KMS-11 (cell line): Measurements from ENCODE around the gene FAM209B.

ENCODE experiments used
- H2AFZ ChIP-seq: fragments of 200-600 bp; sonication (generic); 2 replicates; pipeline ENCODE4 v1.6.1; 2016; ENCODE audit warnings: antibody characterized with exemption, mixed run types, low read depth
- H3K27ac ChIP-seq: fragments of 200-600 bp; sonication (generic); 2 replicates; pipeline ENCODE4 v1.6.1; 2016; ENCODE audit warnings: mild to moderate bottlenecking, mixed run types
- H3K27me3 ChIP-seq: fragments of 200-600 bp; sonication (generic); 2 replicates; pipeline ENCODE4 v1.6.1; 2017; ENCODE audit warnings: mild to moderate bottlenecking, low read depth, mixed run types, moderate library complexity; ENCODE audit not compliant: insufficient read depth
- H3K36me3 ChIP-seq: fragments of 200-600 bp; sonication (generic); 2 replicates; pipeline ENCODE4 v1.6.1; 2017; ENCODE audit warnings: mild to moderate bottlenecking, mixed run types; ENCODE audit not compliant: insufficient read depth
- H3K4me1 ChIP-seq: fragments of 200-600 bp; sonication (generic); 2 replicates; pipeline ENCODE4 v1.6.1; 2016; ENCODE audit warnings: mild to moderate bottlenecking, low read depth, mixed run types; ENCODE audit not compliant: poor library complexity, severe bottlenecking
- H3K4me2 ChIP-seq: fragments of 200-600 bp; sonication (generic); 2 replicates; pipeline ENCODE4 v1.7.0; 2016; ENCODE audit warnings: mild to moderate bottlenecking, mixed run types
- H3K4me3 ChIP-seq: fragments of 200-600 bp; sonication (generic); IDR thresholded peaks from 2 replicates; pipeline ENCODE4 v1.6.1; 2017; ENCODE audit warnings: low read depth, low read length, mixed read lengths; ENCODE audit not compliant: insufficient read depth
- H3K79me2 ChIP-seq: fragments of 200-600 bp; sonication (generic); 2 replicates; pipeline ENCODE4 v1.6.1; 2016; ENCODE audit warnings: low read depth, mixed run types; ENCODE audit not compliant: insufficient read depth
- H3K9ac ChIP-seq: fragments of 200-600 bp; sonication (generic); 2 replicates; pipeline ENCODE4 v1.6.1; 2016; ENCODE audit warnings: mild to moderate bottlenecking, mixed run types
- H4K20me1 ChIP-seq: fragments of 200-600 bp; sonication (generic); 2 replicates; pipeline ENCODE4 v1.6.1; 2016; ENCODE audit warnings: mild to moderate bottlenecking, mixed run types; ENCODE audit not compliant: insufficient read depth
- CTCF ChIP-seq: fragments of 200-600 bp; sonication (generic); conservative IDR thresholded peaks from 2 replicates; pipeline ENCODE4 v1.6.1; 2017; ENCODE audit warnings: low read depth, mild to moderate bottlenecking, antibody characterized with exemption, low read length, moderate library complexity, mixed read lengths

FAM209B gene

GRCh38 chr20:56575961-56576360, 42.9 kb downstream of the FAM209B start:
- no peak overlapping the region for H2AFZ ChIP-seq
- peaks cover 54% of the 10 kb centered on the region for H3K4me1 ChIP-seq
- no peak overlapping the region for H3K4me2 ChIP-seq
- no peak overlapping the region for H3K9ac ChIP-seq
- H3K27ac ChIP-seq, result no peak overlapping the region
- H3K36me3 ChIP-seq, result no peaks in the 10 kb centered on the region
- no peak for TF ChIP-seq CTCF
- no peaks in the 10 kb centered on the region for H3K27me3 ChIP-seq
- H3K4me3 ChIP-seq, result no peak overlapping the region
- no peaks in the 10 kb centered on the region for H3K79me2 ChIP-seq
- H4K20me1 ChIP-seq, result no peaks in the 10 kb centered on the region

- TF ChIP-seq CTCF, result no peak
- peak overlapping the region; percentile 19; the same call in 1 of the 2 replicates for H2AFZ ChIP-seq
- no peaks in the 10 kb centered on the region for H3K79me2 ChIP-seq
- H3K4me2 ChIP-seq, result peak overlapping the region; percentile 3; the same call in 1 of the 2 replicates
- H3K27me3 ChIP-seq, result no peaks in the 10 kb centered on the region
- H3K9ac ChIP-seq, result no peak overlapping the region
- H4K20me1 ChIP-seq, result no peaks in the 10 kb centered on the region
- H3K36me3 ChIP-seq, result no peaks in the 10 kb centered on the region
- H3K4me1 ChIP-seq, result peaks cover 33% of the 10 kb centered on the region
- no peak overlapping the region for H3K27ac ChIP-seq
- H3K4me3 ChIP-seq, result no peak overlapping the region
Observed at GRCh38 chr20:56579301-56579710, 46.3 kb downstream of the FAM209B start.

- Histone ChIP-seq H3K9ac (no peak overlapping the region), H3K4me1 (peaks cover 33% of the 10 kb centered on the region), H3K4me2 (no peak overlapping the region), H3K27ac (no peak overlapping the region), H3K4me3 (no peak overlapping the region), H3K79me2 (no peaks in the 10 kb centered on the region), H3K36me3 (no peaks in the 10 kb centered on the region), H4K20me1 (no peaks in the 10 kb centered on the region), H3K27me3 (no peaks in the 10 kb centered on the region), H2AFZ (no peak overlapping the region)
- no peak for TF ChIP-seq CTCF
Observed at GRCh38 chr20:56580226-56580625, 47.2 kb downstream of the FAM209B start.

GRCh38 chr20:56581701-56582100, 48.7 kb downstream of the FAM209B start:
- H3K4me2 ChIP-seq, result no peak overlapping the region
- no peaks in the 10 kb centered on the region for H3K36me3 ChIP-seq
- H4K20me1 ChIP-seq, result no peaks in the 10 kb centered on the region
- H3K79me2 ChIP-seq, result no peaks in the 10 kb centered on the region
- H3K27me3 ChIP-seq, result no peaks in the 10 kb centered on the region
- H2AFZ ChIP-seq, result no peak overlapping the region
- no peak for TF ChIP-seq CTCF
- no peak overlapping the region for H3K9ac ChIP-seq
- no peak overlapping the region for H3K4me3 ChIP-seq
- no peak overlapping the region for H3K27ac ChIP-seq
- H3K4me1 ChIP-seq, result peaks cover 23% of the 10 kb centered on the region
